Mucosa of descending colon (tissue), 3 donors: ENCODE measurements around the gene ATP8A2. TPM values are rescaled to one million over a fixed set of nuclear protein-coding genes. Genes with fewer than 3 reads are reported as not detected.
"Not testable (repeated sequence)": the region's sequence is repeated elsewhere in the genome, so short reads cannot be mapped to it uniquely, and the experiment has no call there.

Experiments used
- ATAC-seq: fragments of 200-7000 bp; cut with Tn5 transposase; one replicate; pipeline ENCODE4 v1.9.1; 2020; ENCODE audit warnings: mild to moderate bottlenecking, moderate library complexity
- DNase-seq, 3 donors: peaks; one replicate each; pipeline ENCODE4 v3.0.0-alpha.2; 2020
- H3K36me3 ChIP-seq: fragments of 200-600 bp; one replicate; pipeline ENCODE4 v1.8.0; 2021; ENCODE audit warnings: low read depth, mild to moderate bottlenecking
- H3K4me1 ChIP-seq: fragments of 200-600 bp; one replicate; pipeline ENCODE4 v1.8.0; 2021; ENCODE audit warnings: low read depth, mild to moderate bottlenecking
- H3K4me3 ChIP-seq: fragments of 200-600 bp; one replicate; pipeline ENCODE4 v1.8.0; 2021; ENCODE audit warnings: mild to moderate bottlenecking
- H3K9me3 ChIP-seq: fragments of 200-600 bp; one replicate; pipeline ENCODE4 v1.8.0; 2021; ENCODE audit warnings: mild to moderate bottlenecking
- intact Hi-C, 2 donors: fragments of 100-400 bp; cut with DNase I in 1 of 2; cut with micrococcal nuclease in 1 of 2; formaldehyde crosslinking; loops; one replicate each; pipeline versions ENCODE4 v1.11.0 to v1.11.1; 2022; cut with DNase I, micrococcal nuclease
- total RNA-seq, 3 donors: library from RNA; stranded (reverse); fragmentation: NEBNext Ultra II Directional in 2 of 3; extraction: Animal tissue kit (Norgen Biotek cat#: 25700) in 2 of 3; gene quantifications; one replicate each; pipeline versions ENCODE4 v1.2.1 to v1.2.4, GENCODE V29; 2021 to 2023
- TF ChIP-seq, protein P1 (sequence below): fragments of 200-600 bp; IDR thresholded peaks from one replicate; pipeline ENCODE4 v1.8.0; 2022; ENCODE audit warnings: antibody characterized with exemption, mild to moderate bottlenecking
- donor health status: DM: no; HTN: no; CAD: no; lungs with moderate emphysema.
- donor health status: DM: no; HTN: no; CAD: no.
- donor health status: DM: no; HTN: yes; CAD: no.

ATP8A2 gene
- total RNA-seq, 3 donors from 2014 or later: 0.22 to 3.6 (median 0.41) TPM

DNA sequence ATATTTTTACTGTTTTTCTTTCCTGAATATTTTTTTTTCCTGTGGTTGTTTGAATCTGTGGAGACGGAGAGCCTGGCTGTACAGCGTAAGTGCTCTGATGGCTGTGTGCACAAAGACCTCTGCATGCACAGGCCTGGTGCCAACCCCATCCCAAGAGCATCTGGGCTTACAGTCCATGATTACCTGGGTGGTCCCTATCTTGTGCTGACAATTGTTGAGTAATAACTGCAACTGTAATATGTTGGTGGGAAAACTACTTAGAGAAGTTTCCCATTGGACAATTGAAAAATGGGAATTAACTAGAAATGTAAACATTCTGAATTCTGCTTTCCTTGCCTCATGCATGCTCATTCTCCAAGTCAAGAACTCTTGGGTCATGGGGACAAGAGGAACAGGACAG lies 411.3 kb downstream of the ATP8A2 start:
- H3K36me3 ChIP-seq: no peaks in the 10 kb centered on the region
- H3K4me3 ChIP-seq: no peak overlapping the region
- H3K4me1 ChIP-seq: no peaks in the 10 kb centered on the region
- DNase-seq: no peak
- TF ChIP-seq, protein P1, sequence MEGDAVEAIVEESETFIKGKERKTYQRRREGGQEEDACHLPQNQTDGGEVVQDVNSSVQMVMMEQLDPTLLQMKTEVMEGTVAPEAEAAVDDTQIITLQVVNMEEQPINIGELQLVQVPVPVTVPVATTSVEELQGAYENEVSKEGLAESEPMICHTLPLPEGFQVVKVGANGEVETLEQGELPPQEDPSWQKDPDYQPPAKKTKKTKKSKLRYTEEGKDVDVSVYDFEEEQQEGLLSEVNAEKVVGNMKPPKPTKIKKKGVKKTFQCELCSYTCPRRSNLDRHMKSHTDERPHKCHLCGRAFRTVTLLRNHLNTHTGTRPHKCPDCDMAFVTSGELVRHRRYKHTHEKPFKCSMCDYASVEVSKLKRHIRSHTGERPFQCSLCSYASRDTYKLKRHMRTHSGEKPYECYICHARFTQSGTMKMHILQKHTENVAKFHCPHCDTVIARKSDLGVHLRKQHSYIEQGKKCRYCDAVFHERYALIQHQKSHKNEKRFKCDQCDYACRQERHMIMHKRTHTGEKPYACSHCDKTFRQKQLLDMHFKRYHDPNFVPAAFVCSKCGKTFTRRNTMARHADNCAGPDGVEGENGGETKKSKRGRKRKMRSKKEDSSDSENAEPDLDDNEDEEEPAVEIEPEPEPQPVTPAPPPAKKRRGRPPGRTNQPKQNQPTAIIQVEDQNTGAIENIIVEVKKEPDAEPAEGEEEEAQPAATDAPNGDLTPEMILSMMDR: no peak
- H3K9me3 ChIP-seq: no peaks in the 10 kb centered on the region
- no peak for ATAC-seq
- intact Hi-C loops: no loop called here

DNA sequence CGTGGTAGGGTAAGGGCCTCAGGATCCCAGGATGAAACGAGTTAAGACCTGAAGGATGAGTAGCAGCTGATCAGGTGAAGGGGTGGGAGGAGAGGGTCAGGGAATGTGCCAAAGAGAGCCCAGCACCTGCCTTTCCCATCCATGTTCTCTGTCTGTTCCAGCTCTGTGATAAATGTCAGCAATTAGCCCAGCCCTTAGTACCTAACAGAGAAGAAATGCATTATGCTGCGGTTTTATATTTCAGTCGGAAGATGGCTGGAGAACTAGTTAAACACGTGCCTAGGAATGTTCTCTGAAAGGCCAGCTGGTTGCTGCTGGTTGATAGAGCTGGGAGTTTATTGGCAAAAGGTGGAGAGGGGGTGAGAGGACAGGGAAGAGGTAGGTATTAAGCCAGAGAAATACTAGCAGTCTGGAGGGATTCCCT lies 411.8 kb downstream of the ATP8A2 start:
- intact Hi-C loops: no loop called here
- no peaks in the 10 kb centered on the region for H3K36me3 ChIP-seq
- H3K9me3 ChIP-seq: no peaks in the 10 kb centered on the region
- ATAC-seq: peak; percentile 59
- H3K4me3 ChIP-seq: no peak overlapping the region
- H3K4me1 ChIP-seq: no peaks in the 10 kb centered on the region
- TF ChIP-seq, protein P1: no peak
- DNase-seq: no peak

DNA sequence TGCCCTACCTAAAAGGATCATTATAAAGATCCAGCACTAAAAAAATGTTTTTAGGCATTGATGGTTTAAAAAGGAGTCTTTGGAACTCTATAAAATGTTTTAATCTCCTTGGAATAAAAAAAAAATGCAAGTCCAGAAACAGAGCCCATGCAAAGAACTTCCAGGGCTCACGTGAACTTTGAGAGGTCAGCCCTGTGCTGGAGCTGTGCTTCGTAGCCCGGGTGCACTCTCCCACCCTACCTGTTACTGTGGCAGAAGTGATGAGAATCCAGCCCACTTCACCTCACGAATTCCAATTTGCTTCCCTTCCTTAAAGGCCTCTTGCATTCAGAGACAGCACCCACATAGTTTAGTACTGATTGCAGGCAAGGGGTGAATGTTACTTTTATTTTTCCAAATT lies 412.3 kb downstream of the ATP8A2 start:
- Histone ChIP-seq H3K36me3 (no peaks in the 10 kb centered on the region), H3K4me1 (no peaks in the 10 kb centered on the region), H3K9me3 (no peaks in the 10 kb centered on the region), H3K4me3 (no peak overlapping the region)
- intact Hi-C loops: no loop called here
- ATAC-seq (no peak), DNase-seq (no peak)
- TF ChIP-seq, protein P1: no peak

DNA sequence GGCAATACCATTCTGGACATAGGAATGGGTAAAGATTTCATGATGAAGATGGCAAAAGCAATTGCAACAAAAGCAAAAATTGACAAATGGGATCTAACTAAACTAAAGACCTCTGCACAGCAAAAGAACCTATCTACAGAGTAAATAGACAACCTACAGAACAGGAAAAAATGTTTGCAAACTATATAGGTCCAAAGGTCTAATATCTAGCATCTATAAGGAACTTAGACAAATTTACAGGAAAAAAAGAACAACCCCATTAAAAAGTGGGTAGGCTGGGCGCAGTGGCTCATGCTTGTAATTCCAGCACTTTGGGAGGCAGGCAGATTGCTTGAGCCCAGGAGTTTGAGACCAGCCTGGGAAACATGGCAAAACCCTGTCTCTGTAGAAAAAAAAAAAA lies 418.4 kb downstream of the ATP8A2 start:
- ATAC-seq: peak; percentile 76
- DNase-seq: not testable (repeated sequence)

DNA sequence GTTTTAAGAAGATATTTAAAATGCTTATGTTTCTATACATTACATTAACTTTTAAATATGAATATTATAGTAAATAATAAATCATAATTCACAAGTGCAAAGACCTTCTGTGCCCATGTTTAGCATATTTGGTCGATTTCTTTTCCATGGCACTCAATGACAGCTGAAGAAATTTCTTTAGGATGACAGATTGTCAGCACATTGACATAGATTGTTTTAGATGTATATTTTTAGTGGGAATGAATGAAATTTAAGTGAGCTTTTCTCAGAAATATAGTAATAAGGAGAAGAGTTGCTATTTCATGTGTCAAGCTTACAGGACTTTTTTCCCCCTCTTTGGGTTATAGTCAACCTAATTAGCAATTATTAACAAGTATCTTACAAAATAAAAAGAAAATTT lies 423.5 kb downstream of the ATP8A2 start:
- TF ChIP-seq, protein P1: no peak
- no peak overlapping the region for H3K4me3 ChIP-seq
- ATAC-seq (no peak), DNase-seq (no peak)
- H3K4me1 ChIP-seq: peaks cover 9% of the 10 kb centered on the region
- no peaks in the 10 kb centered on the region for H3K36me3 ChIP-seq
- intact Hi-C loops: no loop called here
- no peaks in the 10 kb centered on the region for H3K9me3 ChIP-seq

More for the DNA sequence above, 418.4 kb downstream of the ATP8A2 start:
- H3K4me1 ChIP-seq, H3K36me3 ChIP-seq, H3K4me3 ChIP-seq, intact Hi-C loops, H3K9me3 ChIP-seq: not testable (repeated sequence)

DNA sequence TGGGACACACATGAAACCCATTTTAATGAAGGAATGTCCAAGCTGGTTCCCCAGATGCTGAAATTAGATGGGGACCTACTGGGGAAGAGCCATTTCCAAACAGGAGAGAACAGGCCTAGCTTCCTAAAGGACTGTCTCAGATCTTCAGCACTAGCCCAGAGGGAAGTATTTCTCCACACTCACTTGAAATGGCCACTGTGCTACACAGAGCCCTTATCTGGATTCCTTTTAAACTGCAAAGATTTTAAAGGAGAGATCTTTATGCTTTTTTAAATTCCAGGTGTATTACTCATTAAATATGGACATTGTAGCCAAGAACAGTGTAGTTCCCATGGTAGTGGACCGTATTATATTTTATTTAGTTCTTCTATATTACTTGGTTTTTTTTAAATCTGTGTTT lies 424.7 kb downstream of the ATP8A2 start:
- no peak for DNase-seq
- ATAC-seq: no peak
- Histone ChIP-seq H3K4me1 (peaks cover 6% of the 10 kb centered on the region), H3K9me3 (no peaks in the 10 kb centered on the region), H3K4me3 (no peak overlapping the region), H3K36me3 (no peaks in the 10 kb centered on the region)
- TF ChIP-seq, protein P1: no peak
- intact Hi-C loops: no loop called here
